HCT116 (cell line): Measurements from ENCODE around the gene LGR6. TPM values are rescaled to one million over a fixed set of nuclear protein-coding genes. Genes with fewer than 3 reads are reported as not detected.

Experiments used
- ATAC-seq: fragments of 200-7000 bp; cut with Tn5 transposase; 2 replicates; pipeline ENCODE4 v1.9.1; 2020; ENCODE audit warnings: mild to moderate bottlenecking, moderate library complexity
- BruUV-seq: library from RNA; stranded (reverse); fragments of 400-500 nt; replicated peaks from 2 replicates; lab custom pipeline; 2021; lab: Mats Ljungman, UMichigan
- CTCF ChIA-PET: fragments of 300-600 bp; sonication (Branson Sonifier 250); formaldehyde crosslinking; loops from one replicate; lab custom pipeline; 2021; ENCODE audit warnings: antibody characterized with exemption; lab: Charles Lee
- POLR2A ChIA-PET: fragments of 300-600, 350-600 bp; sonication (Branson Sonifier 250); formaldehyde crosslinking; loops from one replicate; lab custom pipeline; 2021; ENCODE audit warnings: antibody characterized with exemption; lab: Charles Lee
- RAD21 ChIA-PET, 2 experiments: fragments of 300-600 bp; sonication (Branson Sonifier 250); formaldehyde crosslinking; loops; one replicate each; lab custom pipeline; 2023; ENCODE audit warnings: low total read pairs in 2 of 2; ENCODE audit not compliant: uncharacterized antibody in 2 of 2, unreplicated experiment in 2 of 2, low non-redundant PET in 1 of 2; lab: Charles Lee
- DNase-seq: peaks from one replicate; pipeline ENCODE4 v3.0.0-alpha.2; 2010; ENCODE audit warnings: low read depth, low spot score
- H2AFZ ChIP-seq: fragments of 200-600 bp; shearing (Covaris generic), sonication (generic); 2 replicates; pipeline ENCODE4 v1.6.1; 2017; ENCODE audit warnings: low read depth, mixed run types, mixed read lengths, antibody characterized with exemption, low read length; ENCODE audit not compliant: poor library complexity, severe bottlenecking
- H3K27ac ChIP-seq: 2 replicates; pipeline ENCODE4 v1.5.1; 2012; ENCODE audit warnings: low read depth, low read length
- H3K27me3 ChIP-seq: fragments of 200-600 bp; sonication (generic); 2 replicates; pipeline ENCODE4 v1.6.1; 2016; ENCODE audit warnings: mixed run types, low read length, mixed read lengths; ENCODE audit not compliant: insufficient read depth
- H3K36me3 ChIP-seq, 2 experiments: fragments of 200-500 bp in 1 of 2; fragments of 200-600 bp in 1 of 2; sonication (Bioruptor generic) in 1 of 2; sonication (generic) in 1 of 2; 2 replicates each; pipeline versions ENCODE4 v1.5.1 to v1.6.1; 2014 to 2016; ENCODE audit warnings: low read length in 2 of 2, inconsistent platforms in 1 of 2, mixed read lengths in 1 of 2, mixed run types in 1 of 2; ENCODE audit not compliant: insufficient read depth in 2 of 2, control insufficient read depth in 1 of 2
- H3K4me1 ChIP-seq, 2 experiments: fragments of 200-600 bp in 1 of 2; sonication (generic) in 1 of 2; 2 replicates each; pipeline versions ENCODE4 v1.5.1 to v1.6.1; 2012 to 2017; ENCODE audit warnings: low read length in 2 of 2, inconsistent platforms in 1 of 2, mild to moderate bottlenecking in 1 of 2, mixed read lengths in 1 of 2, mixed run types in 1 of 2, moderate library complexity in 1 of 2; ENCODE audit not compliant: insufficient read depth in 2 of 2, control insufficient read depth in 1 of 2
- H3K4me2 ChIP-seq: fragments of 200-600 bp; sonication (generic); 2 replicates; pipeline ENCODE4 v1.6.1; 2017; ENCODE audit warnings: mixed run types, low read length, mixed read lengths
- H3K4me3 ChIP-seq, 2 experiments: fragments of 200-600 bp in 1 of 2; sonication (generic) in 1 of 2; replicated peaks in 1 of 2; 2 replicates each; pipeline ENCODE4 v1.5.1; 2011 to 2016; ENCODE audit warnings: low read length in 2 of 2, control low read depth in 1 of 2, low read depth in 1 of 2, mild to moderate bottlenecking in 1 of 2, mixed read lengths in 1 of 2, mixed run types in 1 of 2
- H3K79me2 ChIP-seq: fragments of 200-600 bp; sonication (generic); 2 replicates; pipeline ENCODE4 v1.6.1; 2017; ENCODE audit warnings: mild to moderate bottlenecking, mixed run types, low read length, moderate library complexity, mixed read lengths; ENCODE audit not compliant: insufficient read depth
- H3K9ac ChIP-seq: fragments of 200-600 bp; sonication (generic); 2 replicates; pipeline ENCODE4 v1.6.1; 2016; ENCODE audit warnings: low read length, mixed read lengths
- H3K9me2 ChIP-seq: fragments of 200-600 bp; sonication (generic), shearing (Covaris generic); 2 replicates; pipeline ENCODE4 v1.6.1; 2017; ENCODE audit warnings: mixed run types, mild to moderate bottlenecking, moderate library complexity; ENCODE audit not compliant: insufficient read depth
- H3K9me3 ChIP-seq, 2 experiments: fragments of 200-500 bp in 1 of 2; fragments of 200-600 bp in 1 of 2; sonication (Bioruptor generic) in 1 of 2; sonication (generic) in 1 of 2; 2 replicates each; pipeline ENCODE4 v1.6.1; 2014 to 2017; ENCODE audit warnings: low read length in 2 of 2, mixed read lengths in 2 of 2, inconsistent platforms in 1 of 2, low read depth in 1 of 2, mild to moderate bottlenecking in 1 of 2, mixed run types in 1 of 2, moderate library complexity in 1 of 2; ENCODE audit not compliant: control insufficient read depth in 1 of 2, insufficient read depth in 1 of 2
- H4K20me1 ChIP-seq: fragments of 200-600 bp; sonication (generic), shearing (Covaris generic); 2 replicates; pipeline ENCODE4 v1.6.1; 2017; ENCODE audit warnings: mixed run types, mild to moderate bottlenecking, moderate library complexity; ENCODE audit not compliant: insufficient read depth
- ATF3 ChIP-seq: IDR thresholded peaks from 2 replicates; pipeline ENCODE4 v1.6.1; 2012
- JUND ChIP-seq: IDR thresholded peaks from 2 replicates; pipeline ENCODE4 v1.6.1; 2012
- RAD21 ChIP-seq: IDR thresholded peaks from 2 replicates; pipeline ENCODE4 v1.6.1; 2012; ENCODE audit warnings: low read depth, mild to moderate bottlenecking
- REST ChIP-seq: IDR thresholded peaks from 2 replicates; pipeline ENCODE4 v1.6.1; 2012; ENCODE audit warnings: low read depth
- SIN3A ChIP-seq: IDR thresholded peaks from 2 replicates; pipeline ENCODE4 v1.6.1; 2012; ENCODE audit warnings: low read depth
- SP1 ChIP-seq: IDR thresholded peaks from 2 replicates; pipeline ENCODE4 v1.6.1; 2012; ENCODE audit warnings: low read depth
- YY1 ChIP-seq: IDR thresholded peaks from 2 replicates; pipeline ENCODE4 v1.6.1; 2011; ENCODE audit warnings: low read length, low read depth, moderate library complexity, mild to moderate bottlenecking; ENCODE audit not compliant: insufficient replicate concordance; ENCODE audit errors: extremely low read depth
- intact Hi-C: fragments of 100-400 bp; cut with micrococcal nuclease; formaldehyde crosslinking; loops from 2 replicates; pipeline ENCODE4 v1.10.0; 2022
- total RNA-seq: library from RNA; stranded (reverse); gene quantifications from one replicate; pipeline ENCODE4 v1.2.1, GENCODE V29; 2021; ENCODE audit not compliant: unreplicated experiment
- TF ChIP-seq, protein P1 (sequence below), 3 experiments: fragments of 200-600 bp in 1 of 3; sonication (generic) in 1 of 3; IDR thresholded peaks in 2 of 3; conservative IDR thresholded peaks in 1 of 3; 2 replicates each; pipeline ENCODE4 v1.5.1; 2012 to 2017; ENCODE audit warnings: low read depth in 2 of 3, low read length in 2 of 3, antibody characterized with exemption in 1 of 3, borderline replicate concordance in 1 of 3, control low read depth in 1 of 3, mild to moderate bottlenecking in 1 of 3, mixed read lengths in 1 of 3, mixed run types in 1 of 3, moderate library complexity in 1 of 3; ENCODE audit not compliant: insufficient read depth in 1 of 3
- TF ChIP-seq, protein P2 (sequence below): IDR thresholded peaks from 2 replicates; pipeline ENCODE4 v1.6.1; 2011; ENCODE audit warnings: mild to moderate bottlenecking, low read length, moderate library complexity; ENCODE audit not compliant: insufficient replicate concordance; ENCODE audit errors: extremely low read depth

The LGR6 gene
- total RNA-seq, 1 experiment from 2014 or later: 0.20 TPM

DNA sequence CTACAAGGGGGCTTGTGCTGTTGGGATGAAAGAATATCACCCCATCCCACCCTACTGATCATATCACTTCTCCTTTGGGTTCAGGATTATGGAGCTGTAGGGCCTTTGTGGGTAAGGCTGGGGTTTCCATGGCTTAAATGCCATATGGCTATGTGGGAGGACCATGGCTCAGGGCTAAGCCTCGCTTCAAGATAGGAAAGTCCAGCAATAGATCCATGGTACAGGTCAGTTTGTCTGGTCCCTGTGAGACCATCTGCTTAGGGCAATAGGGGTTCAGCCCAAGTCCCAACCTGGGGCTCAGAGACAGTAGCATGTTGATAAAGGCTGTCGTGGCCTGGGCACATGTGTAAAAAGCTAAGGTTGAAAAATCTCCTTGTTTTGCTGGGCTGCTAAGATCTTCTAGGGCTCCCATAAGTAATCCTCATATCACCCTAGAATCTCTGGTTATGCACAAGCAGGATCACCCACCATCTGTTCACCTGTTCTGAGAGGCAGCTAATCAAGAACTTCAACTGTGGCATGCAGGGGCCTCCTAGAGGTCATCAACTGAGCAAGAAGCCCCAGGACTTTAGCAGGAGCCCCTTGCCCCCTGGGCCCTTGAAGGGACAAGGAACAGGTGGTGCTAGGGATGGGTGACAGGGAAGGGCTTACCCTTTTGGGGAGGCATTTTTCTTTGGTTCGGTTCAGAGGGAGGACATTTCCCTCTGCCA, 81.6 kb downstream of the LGR6 start:
- no peak overlapping the region for H3K4me2 ChIP-seq
- CTCF ChIA-PET: interaction anchor here (0.5 to 1.3 kb wide), 7 partner anchors 11 to 648 kb away, joined by 3 to 4 read pairs (median 3); no protein-coding TSS in a partner anchor
- no peak for TF ChIP-seq SIN3A
- TF ChIP-seq, protein P1, sequence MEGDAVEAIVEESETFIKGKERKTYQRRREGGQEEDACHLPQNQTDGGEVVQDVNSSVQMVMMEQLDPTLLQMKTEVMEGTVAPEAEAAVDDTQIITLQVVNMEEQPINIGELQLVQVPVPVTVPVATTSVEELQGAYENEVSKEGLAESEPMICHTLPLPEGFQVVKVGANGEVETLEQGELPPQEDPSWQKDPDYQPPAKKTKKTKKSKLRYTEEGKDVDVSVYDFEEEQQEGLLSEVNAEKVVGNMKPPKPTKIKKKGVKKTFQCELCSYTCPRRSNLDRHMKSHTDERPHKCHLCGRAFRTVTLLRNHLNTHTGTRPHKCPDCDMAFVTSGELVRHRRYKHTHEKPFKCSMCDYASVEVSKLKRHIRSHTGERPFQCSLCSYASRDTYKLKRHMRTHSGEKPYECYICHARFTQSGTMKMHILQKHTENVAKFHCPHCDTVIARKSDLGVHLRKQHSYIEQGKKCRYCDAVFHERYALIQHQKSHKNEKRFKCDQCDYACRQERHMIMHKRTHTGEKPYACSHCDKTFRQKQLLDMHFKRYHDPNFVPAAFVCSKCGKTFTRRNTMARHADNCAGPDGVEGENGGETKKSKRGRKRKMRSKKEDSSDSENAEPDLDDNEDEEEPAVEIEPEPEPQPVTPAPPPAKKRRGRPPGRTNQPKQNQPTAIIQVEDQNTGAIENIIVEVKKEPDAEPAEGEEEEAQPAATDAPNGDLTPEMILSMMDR (IDR thresholded peaks at IDR 0.05 in 2 of 3, conservative IDR thresholded peaks at IDR 0.05 in 1 of 3; ENCODE audit: borderline replicate concordance in 1 of 3, insufficient read depth in 1 of 3, low read depth in 2 of 3, low read length in 2 of 3): no peak
- no peak for TF ChIP-seq SP1
- TF ChIP-seq RAD21: no peak
- TF ChIP-seq, all 23 proteins: peak for 0
- DNase-seq: no peak
- POLR2A ChIA-PET: no interaction called here
- H4K20me1 ChIP-seq: no peaks in the 10 kb centered on the region
- BruUV-seq: no TSS peak
- no peak overlapping the region for H3K9ac ChIP-seq
- H3K36me3 ChIP-seq: no peaks in the 10 kb centered on the region
- ATAC-seq: no peak
- peaks cover 31% of the 10 kb centered on the region for H3K27me3 ChIP-seq
- H3K9me3 ChIP-seq: no peaks in the 10 kb centered on the region
- intact Hi-C loops: loop anchor here (5.0 kb wide), 1 partner anchor 38 kb away; no protein-coding TSS in a partner anchor
- H2AFZ ChIP-seq: no peak overlapping the region
- RAD21 ChIA-PET: interaction anchor here in 1 of 2 experiments (1.1 kb wide), 1 partner anchor 83 kb away, joined by 3 read pairs; no protein-coding TSS in a partner anchor
- no peak overlapping the region for H3K27ac ChIP-seq
- H3K9me2 ChIP-seq: no peaks in the 10 kb centered on the region
- H3K4me1 ChIP-seq: no peaks in the 10 kb centered on the region
- H3K4me3 ChIP-seq: no peak overlapping the region
- no peaks in the 10 kb centered on the region for H3K79me2 ChIP-seq

GRCh38 chr1:202276081-202276715, 82.6 kb downstream of the LGR6 start:
- no peak for ATAC-seq
- Histone ChIP-seq H3K4me2 (no peak overlapping the region), H3K4me1 (no peaks in the 10 kb centered on the region), H3K4me3 (no peak overlapping the region), H3K36me3 (no peaks in the 10 kb centered on the region), H3K79me2 (no peaks in the 10 kb centered on the region), H4K20me1 (no peaks in the 10 kb centered on the region), H3K27ac (no peak overlapping the region), H3K27me3 (peaks cover 31% of the 10 kb centered on the region), H2AFZ (no peak overlapping the region), H3K9ac (no peak overlapping the region), H3K9me3 (no peaks in the 10 kb centered on the region), H3K9me2 (no peaks in the 10 kb centered on the region)
- DNase-seq: no peak
- intact Hi-C loops: loop anchor here (5.0 kb wide), 1 partner anchor 39 kb away; no protein-coding TSS in a partner anchor
- ChIA-PET RAD21 (no interaction called here), POLR2A (no interaction called here), CTCF (no interaction called here)
- BruUV-seq: no TSS peak
- TF ChIP-seq, protein P2, sequence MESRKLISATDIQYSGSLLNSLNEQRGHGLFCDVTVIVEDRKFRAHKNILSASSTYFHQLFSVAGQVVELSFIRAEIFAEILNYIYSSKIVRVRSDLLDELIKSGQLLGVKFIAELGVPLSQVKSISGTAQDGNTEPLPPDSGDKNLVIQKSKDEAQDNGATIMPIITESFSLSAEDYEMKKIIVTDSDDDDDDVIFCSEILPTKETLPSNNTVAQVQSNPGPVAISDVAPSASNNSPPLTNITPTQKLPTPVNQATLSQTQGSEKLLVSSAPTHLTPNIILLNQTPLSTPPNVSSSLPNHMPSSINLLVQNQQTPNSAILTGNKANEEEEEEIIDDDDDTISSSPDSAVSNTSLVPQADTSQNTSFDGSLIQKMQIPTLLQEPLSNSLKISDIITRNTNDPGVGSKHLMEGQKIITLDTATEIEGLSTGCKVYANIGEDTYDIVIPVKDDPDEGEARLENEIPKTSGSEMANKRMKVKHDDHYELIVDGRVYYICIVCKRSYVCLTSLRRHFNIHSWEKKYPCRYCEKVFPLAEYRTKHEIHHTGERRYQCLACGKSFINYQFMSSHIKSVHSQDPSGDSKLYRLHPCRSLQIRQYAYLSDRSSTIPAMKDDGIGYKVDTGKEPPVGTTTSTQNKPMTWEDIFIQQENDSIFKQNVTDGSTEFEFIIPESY: no peak
- TF ChIP-seq YY1 (no peak), JUND (no peak), ATF3 (no peak), REST (no peak)
